ENCODE data around the gene CT47B1. TPM values are rescaled to one million over a fixed set of nuclear protein-coding genes. Genes with fewer than 3 reads are reported as not detected.
"Not testable (repeated sequence)": the region's sequence is repeated elsewhere in the genome, so short reads cannot be mapped to it uniquely, and the experiment has no call there.

Gene CT47B1
- not detected for total RNA-seq

DNA sequence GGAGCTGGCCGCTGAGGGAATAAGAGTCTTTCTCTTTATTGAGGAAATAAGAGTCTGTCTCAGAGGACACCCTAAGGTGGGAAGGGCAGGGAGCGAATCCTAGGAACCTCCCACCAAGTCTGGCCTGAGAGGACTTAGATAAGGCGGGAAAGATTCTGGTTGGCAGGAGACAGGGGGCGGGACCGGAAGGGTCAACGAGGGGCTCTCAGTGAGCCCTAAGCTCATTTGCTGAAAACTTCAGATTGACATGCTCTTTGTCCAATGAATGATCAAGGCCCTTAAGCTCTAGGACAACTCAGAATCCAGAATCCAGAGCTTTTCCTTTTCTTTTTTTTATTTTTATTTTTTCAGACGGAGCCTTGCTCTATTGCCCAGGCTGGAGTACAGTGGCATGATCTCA lies at the start of gene CT47B1:
Gene CT47B1, minus strand, starts transcription at position 101 of the 400 bp plus-strand sequence. CDS start 196 bp downstream, outside the sequence.
- H3K27me3 Mint-ChIP-seq (ENCODE audit: low read depth); H3K27ac Mint-ChIP-seq; H3K4me1 Mint-ChIP-seq (ENCODE audit: low read depth); H3K36me3 Mint-ChIP-seq (ENCODE audit: low read depth); intact Hi-C loops (cut with micrococcal nuclease); CTCF ChIA-PET; H3K4me3 Mint-ChIP-seq; DNase-seq; H3K9me3 Mint-ChIP-seq: not testable (repeated sequence)

DNA sequence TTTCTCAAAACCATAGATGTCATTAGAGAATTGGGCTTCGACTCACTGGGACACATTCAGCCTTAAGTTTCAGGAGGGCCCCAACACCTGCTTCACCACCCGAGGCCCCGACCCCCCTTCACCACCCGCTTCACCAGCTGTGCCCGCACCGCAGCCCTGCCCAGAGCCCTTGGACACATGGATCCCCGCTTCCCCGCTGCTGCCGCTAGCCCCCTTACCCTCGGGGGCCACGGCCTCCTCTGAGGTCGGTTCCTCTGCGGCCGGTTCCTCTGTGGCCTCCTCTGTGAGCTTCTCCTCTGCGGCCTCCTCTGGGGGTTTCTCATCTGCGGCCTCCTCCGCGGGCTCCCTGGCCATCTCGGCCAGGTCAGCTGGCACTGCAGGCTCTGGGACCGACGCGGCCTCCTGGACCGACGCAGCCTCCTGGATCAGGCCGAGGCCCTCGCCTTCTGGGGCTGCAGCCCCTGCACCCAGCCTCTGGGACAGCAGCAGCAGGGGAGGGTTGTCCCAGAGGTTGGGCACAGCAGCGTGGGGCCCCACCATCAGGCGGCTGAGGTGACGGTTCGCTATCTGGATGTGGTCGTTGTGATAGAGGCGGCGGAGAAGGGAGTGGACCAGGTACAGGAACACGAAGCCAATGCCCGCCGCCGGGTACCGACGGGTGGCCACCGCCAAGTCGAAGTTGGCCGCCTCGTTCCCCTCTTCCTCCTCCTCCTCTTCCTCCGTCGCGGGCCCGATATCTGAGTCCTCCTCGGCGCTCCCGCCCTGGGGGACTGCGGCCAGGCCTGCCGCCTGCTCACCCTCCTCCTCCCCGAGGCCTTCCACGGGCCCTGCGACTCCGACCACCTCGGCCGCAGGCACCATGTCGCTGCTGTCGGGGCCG lies 748 bp downstream of the CT47B1 start:
- no peaks in the 10 kb centered on the region for H3K9me3 Mint-ChIP-seq
- H3K27me3 Mint-ChIP-seq (ENCODE audit: low read depth), result no peaks in the 10 kb centered on the region
- H3K36me3 Mint-ChIP-seq (ENCODE audit: low read depth), result no peaks in the 10 kb centered on the region
- CTCF ChIA-PET, result no interaction called here
- no peak overlapping the region for H3K27ac Mint-ChIP-seq
- intact Hi-C loops (cut with micrococcal nuclease), result no loop called here
- no peaks in the 10 kb centered on the region for H3K4me1 Mint-ChIP-seq (ENCODE audit: low read depth)
- H3K4me3 Mint-ChIP-seq, result no peak overlapping the region
- DNase-seq, result no peak

DNA sequence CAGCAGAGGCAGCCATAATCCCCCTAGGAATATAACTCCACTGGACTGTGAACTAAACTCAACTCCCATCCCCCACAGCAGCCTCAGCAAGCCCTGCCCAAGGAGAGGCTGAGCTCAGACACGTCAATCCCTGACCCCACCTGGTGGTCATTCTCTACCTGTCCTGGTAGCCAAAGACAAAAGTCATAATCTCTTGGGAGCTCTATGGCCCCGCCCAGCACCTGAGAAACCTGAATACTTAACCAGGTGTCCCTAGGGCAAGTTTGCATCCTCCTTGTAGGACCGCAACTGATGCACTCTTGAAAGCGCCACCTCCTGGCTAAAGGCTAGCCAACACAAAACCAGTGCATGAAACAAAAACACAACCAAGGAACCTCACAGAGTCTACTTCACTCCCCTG lies 18.4 kb downstream of the CT47B1 start:
- Mint-ChIP-seq H3K27ac (no peak overlapping the region), H3K36me3 (ENCODE audit: low read depth) (no peaks in the 10 kb centered on the region), H3K4me3 (no peak overlapping the region), H3K27me3 (ENCODE audit: low read depth) (no peaks in the 10 kb centered on the region), H3K9me3 (no peaks in the 10 kb centered on the region), H3K4me1 (ENCODE audit: low read depth) (no peaks in the 10 kb centered on the region)
- no peak for DNase-seq
- CTCF ChIA-PET, result interaction anchor here (1.4 kb wide), 1 partner anchor 67 kb away, joined by 3 read pairs; no protein-coding TSS in a partner anchor
- intact Hi-C loops (cut with micrococcal nuclease), result loop anchor here (1.0 kb wide), 1 partner anchor 67 kb away; no protein-coding TSS in a partner anchor

DNA sequence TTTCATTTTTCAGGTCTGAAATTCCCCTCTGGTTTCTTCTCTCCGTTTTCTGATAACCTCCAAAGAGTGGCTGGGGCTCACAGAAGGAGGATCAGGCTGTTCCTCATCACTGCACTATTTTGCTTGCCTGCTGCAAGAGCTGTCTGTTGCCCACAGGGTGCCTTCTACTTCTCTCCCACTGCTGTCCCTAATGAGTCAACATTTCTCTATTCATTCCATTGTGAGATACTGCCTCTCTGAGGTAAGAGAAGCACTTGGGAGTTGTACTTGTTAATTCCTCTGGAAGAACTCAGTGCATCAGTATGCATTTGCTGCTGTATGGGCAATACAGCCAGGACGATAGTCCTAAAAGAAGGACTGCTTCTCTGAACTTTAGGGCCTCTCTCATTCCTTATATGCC lies 34.8 kb downstream of the CT47B1 start:
- CTCF ChIA-PET, result no interaction called here
- Mint-ChIP-seq H3K27me3 (ENCODE audit: low read depth) (no peaks in the 10 kb centered on the region), H3K9me3 (no peaks in the 10 kb centered on the region), H3K4me1 (ENCODE audit: low read depth) (no peaks in the 10 kb centered on the region), H3K27ac (no peak overlapping the region), H3K4me3 (no peak overlapping the region), H3K36me3 (ENCODE audit: low read depth) (no peaks in the 10 kb centered on the region)
- intact Hi-C loops (cut with micrococcal nuclease), result loop anchor here (5.0 kb wide), 1 partner anchor 49 kb away; no protein-coding TSS in a partner anchor
- no peak for DNase-seq

DNA sequence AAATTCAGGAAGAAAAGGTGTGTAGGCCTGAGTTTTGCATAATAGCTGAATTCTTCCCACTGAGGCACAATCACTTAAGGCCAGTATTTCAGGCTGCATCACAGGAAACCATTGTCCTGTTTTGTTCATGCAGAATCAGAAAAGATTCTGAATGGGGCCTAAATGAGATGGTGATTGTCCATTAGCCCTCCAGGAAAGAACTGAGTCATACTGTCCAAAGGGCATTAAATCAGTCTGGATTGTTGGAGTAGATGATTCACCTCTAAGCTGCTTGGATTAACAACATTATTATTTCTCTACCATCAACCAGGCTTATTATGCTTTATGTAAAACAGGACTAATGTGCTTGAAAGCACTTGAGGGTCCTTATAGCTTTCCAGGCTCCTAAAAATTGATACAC lies 36.2 kb downstream of the CT47B1 start:
- H3K4me1 Mint-ChIP-seq (ENCODE audit: low read depth), result no peaks in the 10 kb centered on the region
- H3K9me3 Mint-ChIP-seq, result no peaks in the 10 kb centered on the region
- intact Hi-C loops (cut with micrococcal nuclease), result no loop called here
- DNase-seq, result no peak
- no peaks in the 10 kb centered on the region for H3K27me3 Mint-ChIP-seq (ENCODE audit: low read depth)
- CTCF ChIA-PET, result no interaction called here
- H3K36me3 Mint-ChIP-seq (ENCODE audit: low read depth), result no peaks in the 10 kb centered on the region
- no peak overlapping the region for H3K27ac Mint-ChIP-seq
- no peak overlapping the region for H3K4me3 Mint-ChIP-seq

DNA sequence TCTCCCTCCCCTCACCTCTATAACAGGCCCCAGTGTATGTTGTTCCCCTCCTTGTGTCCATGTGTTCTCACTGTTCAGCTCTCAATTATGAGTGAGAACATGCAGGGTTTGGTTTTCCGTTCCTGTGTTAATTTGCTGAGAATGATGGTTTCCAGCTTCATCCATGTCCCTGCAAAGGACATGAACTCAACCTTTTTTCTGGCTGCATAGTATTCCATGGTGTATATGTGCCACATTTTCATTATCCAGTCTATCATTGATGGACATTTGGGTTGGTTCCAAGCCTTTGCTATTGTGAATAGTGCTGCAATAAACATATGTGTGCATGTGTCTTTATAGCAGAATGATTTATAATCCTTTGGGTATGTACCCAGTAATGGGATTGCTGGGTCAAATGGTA lies 48.5 kb downstream of the CT47B1 start:
- H3K9me3 Mint-ChIP-seq; DNase-seq; H3K4me1 Mint-ChIP-seq (ENCODE audit: low read depth); H3K27me3 Mint-ChIP-seq (ENCODE audit: low read depth); intact Hi-C loops (cut with micrococcal nuclease); H3K27ac Mint-ChIP-seq; H3K36me3 Mint-ChIP-seq (ENCODE audit: low read depth); H3K4me3 Mint-ChIP-seq; CTCF ChIA-PET: not testable (repeated sequence)

DNA sequence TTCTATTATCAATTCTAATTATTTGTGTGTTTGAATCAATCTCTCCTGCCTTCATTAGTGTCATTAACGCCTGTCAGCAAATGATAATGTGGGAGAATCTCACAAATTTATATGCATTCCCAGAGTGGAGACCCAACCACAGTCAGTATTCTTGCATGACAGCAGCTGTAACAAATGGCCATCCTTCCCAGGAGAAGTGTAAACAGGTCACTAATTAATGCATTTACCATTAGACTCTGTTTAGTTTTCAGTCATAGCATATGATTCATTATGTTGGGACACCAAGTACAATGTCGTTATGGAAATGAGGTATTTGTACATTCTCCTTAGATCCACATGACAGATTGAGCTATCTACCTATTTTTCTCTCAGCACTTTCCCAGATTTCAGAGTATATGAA lies 50.5 kb downstream of the CT47B1 start:
- Mint-ChIP-seq H3K27me3 (ENCODE audit: low read depth) (no peaks in the 10 kb centered on the region), H3K27ac (no peak overlapping the region), H3K4me3 (no peak overlapping the region), H3K4me1 (ENCODE audit: low read depth) (no peaks in the 10 kb centered on the region), H3K9me3 (peaks cover 2% of the 10 kb centered on the region), H3K36me3 (ENCODE audit: low read depth) (peaks cover 2% of the 10 kb centered on the region)
- DNase-seq, result no peak
- CTCF ChIA-PET, result no interaction called here
- intact Hi-C loops (cut with micrococcal nuclease), result no loop called here

DNA sequence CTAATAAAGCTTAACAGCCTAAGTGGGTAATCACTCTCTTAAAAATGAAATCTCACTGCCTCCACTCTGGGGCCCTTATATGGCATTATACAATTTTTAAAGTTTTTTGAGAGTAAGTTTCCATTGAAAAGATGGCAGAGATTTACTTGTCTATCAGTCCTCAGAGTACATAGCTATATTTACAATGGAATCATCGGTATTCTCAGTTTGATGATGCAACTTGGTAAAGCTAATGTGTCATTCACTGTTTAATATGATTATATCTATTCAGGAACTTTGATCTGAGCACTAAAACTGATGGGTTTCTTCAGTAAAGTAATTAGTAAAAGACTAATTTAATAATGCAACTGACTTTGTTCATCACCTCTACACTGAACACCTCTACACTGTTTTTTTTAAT lies 51.6 kb downstream of the CT47B1 start:
- CTCF ChIA-PET, result interaction anchor here (1.6 kb wide), 1 partner anchor 33 kb away, joined by 4 read pairs; no protein-coding TSS in a partner anchor
- Mint-ChIP-seq H3K4me1 (ENCODE audit: low read depth) (no peaks in the 10 kb centered on the region), H3K27ac (no peak overlapping the region), H3K9me3 (peaks cover 1% of the 10 kb centered on the region), H3K36me3 (ENCODE audit: low read depth) (no peaks in the 10 kb centered on the region), H3K4me3 (no peak overlapping the region), H3K27me3 (ENCODE audit: low read depth) (no peaks in the 10 kb centered on the region)
- DNase-seq, result no peak
- intact Hi-C loops (cut with micrococcal nuclease), result no loop called here

DNA sequence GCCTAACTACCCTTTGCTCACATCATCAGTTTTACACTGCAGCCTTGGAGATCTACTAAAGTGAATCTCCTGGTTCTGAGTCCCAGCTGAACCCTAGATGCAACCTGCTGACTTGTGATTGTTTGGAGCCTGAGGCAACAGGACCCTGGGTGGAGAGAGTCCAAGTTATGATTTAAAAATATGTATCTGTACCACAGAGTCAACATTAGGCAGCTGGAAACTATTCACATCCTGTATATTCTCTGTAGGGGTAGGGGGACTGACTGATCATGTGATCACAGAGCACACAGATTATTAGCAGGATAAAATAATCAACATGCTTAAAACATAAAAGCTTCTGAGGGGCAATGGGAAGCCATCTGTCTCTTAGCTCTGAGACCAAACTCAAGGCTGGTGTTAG lies 52.1 kb downstream of the CT47B1 start:
- no peak for DNase-seq
- Mint-ChIP-seq H3K4me3 (no peak overlapping the region), H3K27ac (no peak overlapping the region), H3K36me3 (ENCODE audit: low read depth) (no peaks in the 10 kb centered on the region), H3K4me1 (ENCODE audit: low read depth) (no peaks in the 10 kb centered on the region), H3K9me3 (peaks cover 1% of the 10 kb centered on the region), H3K27me3 (ENCODE audit: low read depth) (no peaks in the 10 kb centered on the region)
- intact Hi-C loops (cut with micrococcal nuclease), result no loop called here
- CTCF ChIA-PET, result interaction anchor here (1.6 kb wide), 1 partner anchor 33 kb away, joined by 4 read pairs; no protein-coding TSS in a partner anchor

Other genes starting within 250 kb of the CT47B1 start
- gene C1GALT1C1, start 245.8 kb downstream of the CT47B1 start, total RNA-seq, result 10 to 100 TPM; 11.7 TPM
- not detected for gene CT47A11, start 61.3 kb upstream of the CT47B1 start, total RNA-seq
- not detected for gene CT47A10, start 66.2 kb upstream of the CT47B1 start, total RNA-seq
- gene CT47A9, start 71.0 kb upstream of the CT47B1 start, total RNA-seq, result not detected
- gene CT47A8, start 75.9 kb upstream of the CT47B1 start, total RNA-seq, result not detected
- gene CT47A7, start 80.7 kb upstream of the CT47B1 start, total RNA-seq, result not detected
- not detected for gene CT47A6, start 85.6 kb upstream of the CT47B1 start, total RNA-seq
- gene CT47A5, start 90.5 kb upstream of the CT47B1 start, total RNA-seq, result not detected
- gene CT47A4, start 95.3 kb upstream of the CT47B1 start, total RNA-seq, result not detected
- not detected for gene CT47A3, start 100.2 kb upstream of the CT47B1 start, total RNA-seq
- not detected for gene CT47A2, start 105.1 kb upstream of the CT47B1 start, total RNA-seq
- not detected for gene CT47A1, start 109.9 kb upstream of the CT47B1 start, total RNA-seq
- gene GLUD2, start 171.7 kb upstream of the CT47B1 start, total RNA-seq, result under 1 TPM; 0.57 to 0.62 TPM

All from activated naive CD4-positive, alpha-beta T cell treated with anti-CD3 and anti-CD28 coated beads for 36 hours (primary cell).